ENCODE measurements around the gene ANKRD53.
A peak's percentile ranks its signal among the peaks of the same experiment; 100 is the strongest.

The ANKRD53 gene

GRCh38 chr2:70943205-70943871 is 35.1 kb upstream of the ANKRD53 start:
- DNase-seq (ENCODE audit: low spot score), result no peak

GRCh38 chr2:70944111-70944690 is 34.2 kb upstream of the ANKRD53 start:
- no peak for DNase-seq (ENCODE audit: low spot score)

- DNase-seq (ENCODE audit: low spot score), result peak; percentile 56
Observed at GRCh38 chr2:70946832-70947442, 31.5 kb upstream of the ANKRD53 start.

GRCh38 chr2:70947556-70948184 is 30.8 kb upstream of the ANKRD53 start:
- no peak for DNase-seq (ENCODE audit: low spot score)

- peak; percentile 81 for DNase-seq (ENCODE audit: low spot score)
Observed at GRCh38 chr2:70948337-70949003, 30.0 kb upstream of the ANKRD53 start.

- no peak for DNase-seq (ENCODE audit: low spot score)
Observed at GRCh38 chr2:70949086-70949485, 29.3 kb upstream of the ANKRD53 start.

- DNase-seq (ENCODE audit: low spot score), result no peak
Observed at GRCh38 chr2:70954886-70955285, 23.5 kb upstream of the ANKRD53 start.

GRCh38 chr2:70956141-70956540 is 22.3 kb upstream of the ANKRD53 start:
- no peak for DNase-seq (ENCODE audit: low spot score)

- DNase-seq (ENCODE audit: low spot score), result no peak
Observed at GRCh38 chr2:70957798-70958197, 20.6 kb upstream of the ANKRD53 start.

GRCh38 chr2:70958759-70959158 is 19.7 kb upstream of the ANKRD53 start:
- DNase-seq (ENCODE audit: low spot score), result no peak

GRCh38 chr2:70959271-70959761 is 19.1 kb upstream of the ANKRD53 start:
- DNase-seq (ENCODE audit: low spot score), result no peak

GRCh38 chr2:70959851-70960832 is 18.3 kb upstream of the ANKRD53 start:
- DNase-seq (ENCODE audit: low spot score), result peak; percentile 46

GRCh38 chr2:70960833-70961647 is 17.4 kb upstream of the ANKRD53 start:
- peak; percentile 41 for DNase-seq (ENCODE audit: low spot score)

GRCh38 chr2:70961648-70961994 is 16.8 kb upstream of the ANKRD53 start:
- DNase-seq (ENCODE audit: low spot score), result no peak

GRCh38 chr2:70962211-70962884 is 16.1 kb upstream of the ANKRD53 start:
- DNase-seq (ENCODE audit: low spot score), result no peak

- no peak for DNase-seq (ENCODE audit: low spot score)
Observed at GRCh38 chr2:70962885-70963878, 15.2 kb upstream of the ANKRD53 start.

GRCh38 chr2:70964133-70964532 is 14.3 kb upstream of the ANKRD53 start:
- no peak for DNase-seq (ENCODE audit: low spot score)

GRCh38 chr2:70964596-70965386 is 13.6 kb upstream of the ANKRD53 start:
- DNase-seq (ENCODE audit: low spot score), result peak; percentile 85
